ENCODE measurements around the gene TEX13A.

DNA sequence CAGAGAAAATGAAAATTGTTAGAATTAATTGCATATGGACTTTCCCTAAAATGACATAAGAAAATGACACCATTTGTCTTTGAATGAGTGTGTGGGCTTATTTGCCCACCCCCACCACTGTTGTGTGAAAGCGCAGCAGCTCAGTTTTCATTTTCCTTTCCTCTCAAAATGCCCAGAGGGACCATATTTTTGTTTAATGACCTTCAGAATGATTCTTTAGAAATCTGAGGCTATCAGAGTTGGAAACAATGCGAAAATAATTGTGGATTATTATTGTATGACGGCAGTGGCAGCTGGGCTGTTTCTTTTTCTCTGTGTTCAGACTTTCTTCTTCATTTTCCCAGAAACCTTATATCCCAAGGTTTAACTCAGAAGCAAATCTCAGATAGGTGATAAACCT is 44.6 kb upstream of the TEX13A start:
- TF ChIP-seq, protein P1, sequence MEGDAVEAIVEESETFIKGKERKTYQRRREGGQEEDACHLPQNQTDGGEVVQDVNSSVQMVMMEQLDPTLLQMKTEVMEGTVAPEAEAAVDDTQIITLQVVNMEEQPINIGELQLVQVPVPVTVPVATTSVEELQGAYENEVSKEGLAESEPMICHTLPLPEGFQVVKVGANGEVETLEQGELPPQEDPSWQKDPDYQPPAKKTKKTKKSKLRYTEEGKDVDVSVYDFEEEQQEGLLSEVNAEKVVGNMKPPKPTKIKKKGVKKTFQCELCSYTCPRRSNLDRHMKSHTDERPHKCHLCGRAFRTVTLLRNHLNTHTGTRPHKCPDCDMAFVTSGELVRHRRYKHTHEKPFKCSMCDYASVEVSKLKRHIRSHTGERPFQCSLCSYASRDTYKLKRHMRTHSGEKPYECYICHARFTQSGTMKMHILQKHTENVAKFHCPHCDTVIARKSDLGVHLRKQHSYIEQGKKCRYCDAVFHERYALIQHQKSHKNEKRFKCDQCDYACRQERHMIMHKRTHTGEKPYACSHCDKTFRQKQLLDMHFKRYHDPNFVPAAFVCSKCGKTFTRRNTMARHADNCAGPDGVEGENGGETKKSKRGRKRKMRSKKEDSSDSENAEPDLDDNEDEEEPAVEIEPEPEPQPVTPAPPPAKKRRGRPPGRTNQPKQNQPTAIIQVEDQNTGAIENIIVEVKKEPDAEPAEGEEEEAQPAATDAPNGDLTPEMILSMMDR (IDR thresholded peaks at IDR 0.05) = no peak
- no peak for TF ChIP-seq POLR2A (IDR thresholded peaks at IDR 0.05)
